GM18870 (cell line): ENCODE measurements around the gene ZC3H4.

Experiments
- ATAC-seq: cut with Tn5 transposase; IDR thresholded peaks from one replicate; pipeline ENCODE4 v1.9.1; 2021; ENCODE audit warnings: moderate library complexity; ENCODE audit not compliant: unreplicated experiment

Gene ZC3H4

GRCh38 chr19:47134545-47134944, 21.0 kb upstream of the ZC3H4 start:
- ATAC-seq, result no peak

- no peak for ATAC-seq
Measured at GRCh38 chr19:47133021-47133471, 19.5 kb upstream of the ZC3H4 start.

- no peak for ATAC-seq
Measured at GRCh38 chr19:47132194-47132852, 18.7 kb upstream of the ZC3H4 start.

- no peak for ATAC-seq
Measured at GRCh38 chr19:47130589-47131227, 17.1 kb upstream of the ZC3H4 start, which contains the start of gene SAE1. Gene SAE1 (plus strand): TSS chr19:47130835. CDS start chr19:47130931, 96 bp downstream.

- ATAC-seq, result no peak
Measured at GRCh38 chr19:47130120-47130588, 16.6 kb upstream of the ZC3H4 start.

GRCh38 chr19:47129579-47129978, 16.0 kb upstream of the ZC3H4 start:
- no peak for ATAC-seq

GRCh38 chr19:47125669-47125938, 12.0 kb upstream of the ZC3H4 start:
- no peak for ATAC-seq

- no peak for ATAC-seq
Measured at GRCh38 chr19:47124937-47125668, 11.5 kb upstream of the ZC3H4 start.

- no peak for ATAC-seq
Measured at GRCh38 chr19:47123406-47123805, 9.8 kb upstream of the ZC3H4 start.

- ATAC-seq, result no peak
Measured at GRCh38 chr19:47122359-47123335, 9.1 kb upstream of the ZC3H4 start.

GRCh38 chr19:47120470-47121067, 7.0 kb upstream of the ZC3H4 start:
- no peak for ATAC-seq

- ATAC-seq, result no peak
Measured at GRCh38 chr19:47113850-47114651, 475 bp upstream of the ZC3H4 start.

GRCh38 chr19:47112166-47112996, 1.2 kb downstream of the ZC3H4 start:
- ATAC-seq, result no peak

- no peak for ATAC-seq
Measured at GRCh38 chr19:47111682-47112165, 1.9 kb downstream of the ZC3H4 start.

- ATAC-seq, result no peak
Measured at GRCh38 chr19:47111006-47111621, 2.5 kb downstream of the ZC3H4 start.

GRCh38 chr19:47110521-47111005, 3.0 kb downstream of the ZC3H4 start:
- ATAC-seq, result no peak

GRCh38 chr19:47109541-47110375, 3.8 kb downstream of the ZC3H4 start:
- ATAC-seq, result no peak
